ENCODE measurements around the gene POLE4.

POLE4 gene

DNA sequence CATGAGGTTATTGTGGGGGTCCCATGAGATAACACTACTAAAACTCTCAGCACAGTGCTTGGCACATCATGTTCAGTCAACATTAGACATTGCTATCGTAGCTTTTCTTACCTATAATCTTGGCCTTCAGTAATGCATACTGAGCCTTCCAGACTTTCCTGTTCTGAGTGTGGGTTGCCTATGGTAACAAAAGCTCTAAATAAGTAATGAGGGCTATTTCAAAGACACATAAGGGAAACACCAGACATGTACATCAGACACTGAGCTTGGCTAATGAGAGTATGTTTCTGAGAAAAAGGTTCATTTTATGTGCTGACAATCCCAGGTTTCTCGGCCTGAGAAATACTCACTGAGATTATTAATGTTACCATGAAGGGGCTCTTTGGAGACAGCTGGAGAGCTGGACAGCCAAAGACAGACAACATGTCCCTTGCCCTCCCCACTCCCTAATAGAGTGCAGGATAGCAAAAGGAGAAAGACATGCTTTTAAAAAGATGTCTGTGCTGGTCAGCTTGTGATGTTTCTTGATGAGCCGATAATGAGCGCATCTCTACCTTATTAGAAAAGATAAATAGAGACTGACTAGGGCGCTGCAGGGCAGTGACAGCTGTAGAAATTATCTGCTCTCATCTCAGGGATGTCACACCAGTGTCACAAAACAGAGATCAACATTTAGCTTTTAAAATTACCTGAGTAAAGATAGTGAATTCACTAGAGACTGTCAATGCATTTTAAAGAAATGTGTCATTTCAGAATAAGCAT, 25.4 kb downstream of the POLE4 start:
- H3K27me3 ChIP-seq (ENCODE audit: control insufficient read depth, insufficient read depth, low read length) = no peaks in the 10 kb centered on the region
- H3K36me3 ChIP-seq (ENCODE audit: control insufficient read depth, insufficient read depth, low read length) = no peaks in the 10 kb centered on the region
- no peak overlapping the region for H3K27ac ChIP-seq (ENCODE audit: low read depth, low read length)
- H3K4me1 ChIP-seq (ENCODE audit: control insufficient read depth, insufficient read depth, low read length) = no peaks in the 10 kb centered on the region
- H3K9ac ChIP-seq (ENCODE audit: low read length) = no peak overlapping the region
- no peak overlapping the region for H3K4me3 ChIP-seq (ENCODE audit: low read length)

DNA sequence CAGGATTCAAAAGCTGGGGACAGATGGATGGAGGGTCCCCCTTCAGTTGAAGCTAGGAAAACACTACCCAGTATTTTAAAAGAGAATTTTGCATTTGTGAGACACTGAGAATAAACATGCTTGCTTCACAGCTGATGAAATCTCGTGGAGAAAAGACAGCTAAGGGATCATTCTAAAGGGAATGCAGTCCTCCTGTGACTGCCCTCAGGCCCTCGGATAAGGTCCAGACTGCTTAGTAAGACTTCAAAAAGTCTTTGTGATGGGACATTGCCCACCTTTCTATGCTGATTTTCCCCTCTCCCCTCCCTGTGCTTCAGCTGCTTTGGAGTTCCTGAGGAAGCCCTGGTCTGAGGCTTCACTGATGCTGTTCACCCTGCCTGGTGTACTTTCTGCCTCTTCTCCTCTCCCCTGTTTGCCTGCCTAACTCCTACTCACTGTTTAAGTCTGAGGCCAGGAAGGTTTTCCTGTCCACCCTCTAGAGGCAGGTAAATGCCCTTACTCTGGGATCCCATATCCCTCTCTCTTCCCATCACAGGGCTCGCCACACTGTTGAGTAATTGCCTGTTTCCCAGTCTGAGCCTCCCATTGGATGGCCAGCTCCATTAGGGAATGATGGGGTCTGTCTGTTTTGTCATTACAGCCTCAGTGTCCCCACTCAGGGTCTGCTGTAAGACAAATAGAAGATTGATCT, 26.6 kb downstream of the POLE4 start:
- H3K36me3 ChIP-seq (ENCODE audit: control insufficient read depth, insufficient read depth, low read length) = no peaks in the 10 kb centered on the region
- H3K4me3 ChIP-seq (ENCODE audit: low read length) = no peak overlapping the region
- H3K4me1 ChIP-seq (ENCODE audit: control insufficient read depth, insufficient read depth, low read length) = no peaks in the 10 kb centered on the region
- no peak overlapping the region for H3K9ac ChIP-seq (ENCODE audit: low read length)
- no peak overlapping the region for H3K27ac ChIP-seq (ENCODE audit: low read depth, low read length)
- no peaks in the 10 kb centered on the region for H3K27me3 ChIP-seq (ENCODE audit: control insufficient read depth, insufficient read depth, low read length)

DNA sequence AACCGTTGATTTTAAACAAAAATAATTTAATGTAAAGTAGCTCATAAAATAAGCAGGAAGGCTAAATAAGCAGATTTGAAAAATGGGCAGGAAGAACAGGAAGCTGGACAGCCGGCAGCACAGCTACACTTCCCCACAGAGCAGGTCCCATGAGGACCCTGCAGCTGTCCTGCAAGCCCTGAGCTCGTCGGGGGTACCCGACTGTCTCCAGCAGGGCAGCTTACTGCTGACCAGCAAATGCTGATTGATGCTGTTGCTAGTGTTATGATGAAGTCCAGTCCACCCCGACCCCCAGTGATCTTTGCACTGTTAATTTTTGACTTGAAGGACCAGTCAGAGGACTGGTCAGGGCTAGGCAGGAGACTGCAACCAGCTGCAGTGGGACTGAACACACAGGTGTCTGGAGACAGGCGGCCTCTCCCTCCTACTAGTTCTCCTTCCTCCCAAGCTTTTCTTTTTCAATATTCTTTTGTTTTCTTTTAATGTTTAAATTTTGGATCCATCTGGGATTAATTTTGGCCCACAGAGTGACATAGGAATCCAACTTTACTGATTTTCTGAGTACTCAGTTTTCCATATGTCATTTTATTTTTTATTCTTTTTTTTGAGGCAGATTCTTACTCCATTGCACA, 27.7 kb downstream of the POLE4 start:
- Histone ChIP-seq H3K4me3 (ENCODE audit: low read length) (no peak overlapping the region), H3K27me3 (ENCODE audit: control insufficient read depth, insufficient read depth, low read length) (no peaks in the 10 kb centered on the region), H3K9ac (ENCODE audit: low read length) (no peak overlapping the region), H3K36me3 (ENCODE audit: control insufficient read depth, insufficient read depth, low read length) (no peaks in the 10 kb centered on the region), H3K27ac (ENCODE audit: low read depth, low read length) (no peak overlapping the region), H3K4me1 (ENCODE audit: control insufficient read depth, insufficient read depth, low read length) (no peaks in the 10 kb centered on the region)

DNA sequence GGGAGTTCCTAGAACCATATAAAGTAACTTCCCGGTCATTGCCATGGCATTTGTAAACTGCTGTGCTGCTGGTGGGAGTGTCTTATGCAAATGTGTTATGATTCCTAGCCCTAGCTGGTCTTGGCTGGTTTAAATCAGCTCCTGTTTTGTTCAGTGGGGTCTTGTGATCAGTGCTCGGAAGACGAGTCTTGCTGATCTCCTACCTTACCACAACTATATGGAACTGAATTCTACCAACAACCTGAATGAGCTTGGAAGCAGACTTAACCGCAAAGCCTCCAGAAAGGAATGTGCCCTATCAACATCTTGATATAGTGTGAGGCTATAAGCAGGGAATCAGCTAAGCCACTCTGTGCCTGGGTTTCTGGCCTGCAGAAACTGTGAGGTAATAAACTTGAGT, 33.5 kb downstream of the POLE4 start:
- H3K27me3 ChIP-seq (ENCODE audit: control insufficient read depth, insufficient read depth, low read length) = no peaks in the 10 kb centered on the region
- H3K4me3 ChIP-seq (ENCODE audit: low read length) = no peak overlapping the region
- no peak overlapping the region for H3K9ac ChIP-seq (ENCODE audit: low read length)
- H3K27ac ChIP-seq (ENCODE audit: low read depth, low read length) = no peak overlapping the region
- H3K4me1 ChIP-seq (ENCODE audit: control insufficient read depth, insufficient read depth, low read length) = no peaks in the 10 kb centered on the region
- H3K36me3 ChIP-seq (ENCODE audit: control insufficient read depth, insufficient read depth, low read length) = no peaks in the 10 kb centered on the region

DNA sequence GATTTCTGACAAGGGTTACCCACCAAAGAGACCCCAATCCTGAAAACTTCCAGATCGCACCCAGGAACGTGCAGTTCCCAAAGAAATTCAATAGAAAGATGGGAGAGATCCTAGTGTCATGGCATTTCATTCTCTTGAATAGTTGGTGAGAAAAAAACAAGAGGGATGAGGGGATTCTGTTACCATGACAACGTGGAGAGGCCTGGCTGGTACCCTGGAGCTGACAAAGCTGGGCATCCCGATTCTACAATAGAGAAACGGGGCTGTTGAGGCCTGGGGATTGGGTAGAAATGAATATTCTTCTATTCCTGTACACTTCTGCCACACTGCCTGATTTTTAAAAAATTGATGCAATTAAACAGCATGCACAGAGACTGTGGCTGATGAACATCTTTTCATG, 41.0 kb downstream of the POLE4 start:
- Histone ChIP-seq H3K4me3 (ENCODE audit: low read length) (no peak overlapping the region), H3K27ac (ENCODE audit: low read depth, low read length) (no peak overlapping the region), H3K9ac (ENCODE audit: low read length) (no peak overlapping the region), H3K4me1 (ENCODE audit: control insufficient read depth, insufficient read depth, low read length) (no peaks in the 10 kb centered on the region), H3K36me3 (ENCODE audit: control insufficient read depth, insufficient read depth, low read length) (no peaks in the 10 kb centered on the region), H3K27me3 (ENCODE audit: control insufficient read depth, insufficient read depth, low read length) (no peaks in the 10 kb centered on the region)

DNA sequence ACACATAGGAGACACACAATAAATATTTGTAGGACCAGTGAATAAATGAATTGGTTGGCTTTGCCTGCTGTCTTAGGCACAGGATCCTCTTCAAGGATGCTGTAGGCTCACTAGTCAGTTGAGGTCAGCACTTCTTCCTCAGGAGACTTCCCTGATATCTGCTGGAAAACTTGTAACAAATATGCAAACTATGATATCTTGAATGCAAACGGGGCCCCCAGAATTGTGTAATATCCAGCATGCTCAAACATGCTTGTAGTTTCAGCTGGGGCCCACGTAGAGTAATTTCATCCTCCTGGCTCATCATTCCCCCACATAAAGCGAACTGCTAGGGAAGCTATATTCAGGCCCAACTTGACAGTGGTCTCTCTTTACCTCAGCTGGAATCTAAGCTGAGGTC, 43.6 kb downstream of the POLE4 start:
- Histone ChIP-seq H3K9ac (ENCODE audit: low read length) (no peak overlapping the region), H3K27me3 (ENCODE audit: control insufficient read depth, insufficient read depth, low read length) (no peaks in the 10 kb centered on the region), H3K36me3 (ENCODE audit: control insufficient read depth, insufficient read depth, low read length) (no peaks in the 10 kb centered on the region), H3K4me1 (ENCODE audit: control insufficient read depth, insufficient read depth, low read length) (no peaks in the 10 kb centered on the region), H3K27ac (ENCODE audit: low read depth, low read length) (no peak overlapping the region), H3K4me3 (ENCODE audit: low read length) (no peak overlapping the region)

DNA sequence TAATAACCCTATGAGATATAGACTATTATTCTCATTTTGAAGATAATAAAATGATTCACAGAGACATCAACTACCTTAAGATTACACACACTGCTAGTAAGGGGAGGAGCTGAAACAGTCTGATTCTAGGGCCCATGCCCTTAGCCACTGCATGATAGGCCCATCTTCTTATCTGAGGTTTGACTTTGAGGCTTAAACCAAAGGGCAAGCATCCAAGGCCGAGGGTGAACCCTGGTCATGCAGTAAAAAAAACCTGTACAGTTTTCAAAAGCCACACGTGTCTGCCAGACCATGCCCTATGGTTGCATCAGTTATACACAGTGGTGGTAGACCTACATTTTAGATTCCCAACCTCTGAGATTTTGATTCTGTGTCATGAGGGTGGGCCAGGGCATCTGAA, 44.8 kb downstream of the POLE4 start:
- Histone ChIP-seq H3K27me3 (ENCODE audit: control insufficient read depth, insufficient read depth, low read length) (no peaks in the 10 kb centered on the region), H3K27ac (ENCODE audit: low read depth, low read length) (no peak overlapping the region), H3K4me1 (ENCODE audit: control insufficient read depth, insufficient read depth, low read length) (no peaks in the 10 kb centered on the region), H3K36me3 (ENCODE audit: control insufficient read depth, insufficient read depth, low read length) (no peaks in the 10 kb centered on the region), H3K4me3 (ENCODE audit: low read length) (no peak overlapping the region), H3K9ac (ENCODE audit: low read length) (no peak overlapping the region)

DNA sequence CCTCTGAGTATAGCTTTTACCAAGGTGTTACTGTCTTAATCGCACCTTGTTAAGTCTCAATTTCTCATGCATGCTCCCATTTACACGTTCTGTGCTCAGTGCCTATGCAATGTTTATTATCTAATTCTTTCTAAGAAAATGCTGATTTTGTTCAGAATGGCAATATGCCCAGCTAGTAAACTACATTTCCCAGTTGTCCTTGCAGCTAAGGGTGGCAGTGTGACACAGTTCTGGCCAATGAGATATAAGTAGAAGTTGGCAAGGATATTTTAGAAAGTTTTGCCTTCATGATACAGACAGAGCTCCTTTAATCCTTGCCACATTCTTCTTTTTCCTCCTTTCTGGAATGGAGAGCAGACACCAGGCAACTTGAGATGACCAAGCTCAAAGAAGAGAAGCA, 45.3 kb downstream of the POLE4 start:
- H3K9ac ChIP-seq (ENCODE audit: low read length) = no peak overlapping the region
- H3K27me3 ChIP-seq (ENCODE audit: control insufficient read depth, insufficient read depth, low read length) = no peaks in the 10 kb centered on the region
- no peak overlapping the region for H3K4me3 ChIP-seq (ENCODE audit: low read length)
- no peak overlapping the region for H3K27ac ChIP-seq (ENCODE audit: low read depth, low read length)
- no peaks in the 10 kb centered on the region for H3K36me3 ChIP-seq (ENCODE audit: control insufficient read depth, insufficient read depth, low read length)
- no peaks in the 10 kb centered on the region for H3K4me1 ChIP-seq (ENCODE audit: control insufficient read depth, insufficient read depth, low read length)

DNA sequence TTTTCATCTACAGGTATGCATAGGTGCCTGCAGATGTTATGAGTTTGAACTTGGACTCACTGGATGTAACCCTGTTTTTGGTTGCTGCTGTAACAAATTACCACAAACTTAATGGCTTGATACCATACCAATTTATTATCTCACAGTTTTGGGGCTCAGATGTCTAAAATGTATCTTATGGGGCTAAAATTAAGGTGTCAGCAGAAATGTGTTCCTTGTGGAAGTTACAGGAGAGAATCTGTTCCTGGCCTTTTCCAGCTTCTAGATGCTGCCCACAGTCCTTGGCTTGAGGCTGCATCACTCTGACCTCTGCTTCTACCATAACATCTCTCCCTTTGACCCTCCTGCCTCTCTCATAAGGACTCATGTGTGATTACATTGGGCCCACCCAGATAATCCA, 47.6 kb downstream of the POLE4 start:
- Histone ChIP-seq H3K9ac (ENCODE audit: low read length) (no peak overlapping the region), H3K4me1 (ENCODE audit: control insufficient read depth, insufficient read depth, low read length) (no peaks in the 10 kb centered on the region), H3K36me3 (ENCODE audit: control insufficient read depth, insufficient read depth, low read length) (no peaks in the 10 kb centered on the region), H3K27me3 (ENCODE audit: control insufficient read depth, insufficient read depth, low read length) (no peaks in the 10 kb centered on the region), H3K27ac (ENCODE audit: low read depth, low read length) (no peak overlapping the region), H3K4me3 (ENCODE audit: low read length) (no peak overlapping the region)

DNA sequence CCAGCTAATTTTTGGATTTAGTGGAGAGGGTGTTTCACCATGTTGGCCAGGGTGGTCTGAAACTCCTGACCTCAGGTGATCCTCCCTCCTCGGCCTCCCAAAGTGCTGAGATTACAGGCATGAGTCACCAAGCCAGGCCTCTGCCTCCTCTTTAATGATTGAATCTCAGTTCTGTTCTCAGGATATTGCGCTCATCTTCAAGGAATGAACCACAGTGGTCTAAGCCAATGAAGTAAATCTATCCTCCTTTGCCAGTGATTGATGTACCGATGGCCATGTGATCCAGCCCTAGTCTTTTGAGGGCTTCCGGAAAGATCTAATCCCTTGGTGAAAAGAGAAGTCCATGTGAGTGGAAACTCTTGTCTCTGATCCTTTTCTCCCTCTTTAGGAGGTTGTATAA, 48.6 kb downstream of the POLE4 start:
- H3K9ac ChIP-seq (ENCODE audit: low read length) = no peak overlapping the region
- H3K4me3 ChIP-seq (ENCODE audit: low read length) = no peak overlapping the region
- H3K36me3 ChIP-seq (ENCODE audit: control insufficient read depth, insufficient read depth, low read length) = no peaks in the 10 kb centered on the region
- H3K27me3 ChIP-seq (ENCODE audit: control insufficient read depth, insufficient read depth, low read length) = no peaks in the 10 kb centered on the region
- no peak overlapping the region for H3K27ac ChIP-seq (ENCODE audit: low read depth, low read length)
- H3K4me1 ChIP-seq (ENCODE audit: control insufficient read depth, insufficient read depth, low read length) = no peaks in the 10 kb centered on the region

DNA sequence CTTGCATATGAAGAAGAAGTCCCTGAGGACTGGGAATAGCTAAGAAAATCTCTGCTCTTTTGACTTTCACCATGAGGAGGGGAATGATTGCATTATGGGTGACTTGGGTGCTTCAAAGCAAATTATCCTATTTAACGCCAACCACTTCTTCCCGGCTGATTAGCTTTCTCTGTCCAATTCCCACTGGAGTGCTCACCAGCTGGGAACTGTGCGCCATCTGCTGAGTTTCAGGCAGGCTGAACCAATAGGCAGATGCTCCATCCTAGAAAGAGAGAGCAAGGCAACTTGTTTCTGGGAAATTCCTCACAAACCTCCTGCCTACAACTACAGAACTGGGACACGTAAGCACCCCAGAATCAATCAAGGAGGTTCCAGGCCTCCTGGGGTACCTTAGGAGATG, 49.4 kb downstream of the POLE4 start:
- Histone ChIP-seq H3K27ac (ENCODE audit: low read depth, low read length) (no peak overlapping the region), H3K36me3 (ENCODE audit: control insufficient read depth, insufficient read depth, low read length) (no peaks in the 10 kb centered on the region), H3K4me3 (ENCODE audit: low read length) (no peak overlapping the region)

DNA sequence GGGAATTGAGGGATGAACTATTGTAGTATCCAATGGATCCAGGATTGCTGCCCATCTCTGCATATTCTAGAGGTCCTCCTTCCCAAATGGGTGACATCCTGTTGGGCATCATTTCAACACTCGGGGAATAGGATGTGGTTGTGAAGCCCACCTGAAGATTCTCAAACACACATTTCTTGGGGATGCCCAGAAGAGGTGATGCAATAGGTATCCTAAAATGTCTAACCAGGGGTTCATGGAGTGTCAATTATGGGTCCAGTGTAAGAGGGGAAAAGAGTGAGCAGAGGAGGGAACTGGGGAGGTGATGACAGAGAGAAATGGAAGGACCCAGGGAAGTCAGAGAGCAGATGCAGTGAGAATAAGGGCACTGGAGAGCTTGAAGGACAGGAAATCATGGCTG, 52.1 kb downstream of the POLE4 start:
- no peaks in the 10 kb centered on the region for H3K36me3 ChIP-seq (ENCODE audit: control insufficient read depth, insufficient read depth, low read length)
- H3K27me3 ChIP-seq (ENCODE audit: control insufficient read depth, insufficient read depth, low read length) = no peaks in the 10 kb centered on the region
- no peak overlapping the region for H3K4me3 ChIP-seq (ENCODE audit: low read length)
- no peak overlapping the region for H3K9ac ChIP-seq (ENCODE audit: low read length)
- H3K27ac ChIP-seq (ENCODE audit: low read depth, low read length) = no peak overlapping the region
- no peaks in the 10 kb centered on the region for H3K4me1 ChIP-seq (ENCODE audit: control insufficient read depth, insufficient read depth, low read length)

More for the DNA sequence above, 49.4 kb downstream of the POLE4 start:
- Histone ChIP-seq H3K4me1 (ENCODE audit: control insufficient read depth, insufficient read depth, low read length) (no peaks in the 10 kb centered on the region), H3K9ac (ENCODE audit: low read length) (no peak overlapping the region), H3K27me3 (ENCODE audit: control insufficient read depth, insufficient read depth, low read length) (no peaks in the 10 kb centered on the region)
